Spleen (tissue), 11 donors: ENCODE data around the gene IL26. TPM values are rescaled to one million over a fixed set of nuclear protein-coding genes. Genes with fewer than 3 reads are reported as not detected.

Source experiments
- DNase-seq: peaks from one replicate; pipeline ENCODE4 v3.0.0-alpha.2; 2020
- H3K27ac ChIP-seq, 8 donors: fragments of 200-600 bp; sonication (generic) in 7 of 8; 1 replicate in 4 of 8; 2 replicates in 4 of 8; pipeline versions ENCODE4 v1.5.0 to v1.8.0; 2016 to 2021; ENCODE audit warnings: inconsistent platforms in 4 of 8, mild to moderate bottlenecking in 4 of 8, moderate library complexity in 1 of 8
- H3K27me3 ChIP-seq, 7 donors: fragments of 200-600 bp; sonication (generic) in 6 of 7; replicated peaks in 1 of 7; 1 replicate in 4 of 7; 2 replicates in 3 of 7; pipeline versions ENCODE4 v1.5.0 to v1.8.0; 2016 to 2021; ENCODE audit warnings: inconsistent platforms in 3 of 7, mild to moderate bottlenecking in 1 of 7
- H3K36me3 ChIP-seq, 6 donors: fragments of 200-600 bp; sonication (generic) in 5 of 6; 1 replicate in 4 of 6; 2 replicates in 2 of 6; pipeline versions ENCODE4 v1.5.0 to v1.8.0; 2016 to 2021; ENCODE audit warnings: inconsistent platforms in 2 of 6
- H3K4me1 ChIP-seq, 6 donors: fragments of 200-600 bp; sonication (generic) in 5 of 6; 1 replicate in 3 of 6; 2 replicates in 3 of 6; pipeline versions ENCODE4 v1.5.0 to v1.8.0; 2016 to 2021; ENCODE audit warnings: inconsistent platforms in 3 of 6
- H3K4me3 ChIP-seq, 8 donors: fragments of 200-600 bp; sonication (generic) in 7 of 8; 1 replicate in 4 of 8; 2 replicates in 4 of 8; pipeline versions ENCODE4 v1.5.0 to v1.8.0; 2016 to 2021; ENCODE audit warnings: inconsistent platforms in 4 of 8, mild to moderate bottlenecking in 4 of 8, moderate library complexity in 2 of 8
- H3K9me3 ChIP-seq, 8 donors: fragments of 200-600 bp; sonication (generic) in 7 of 8; 1 replicate in 4 of 8; 2 replicates in 4 of 8; pipeline versions ENCODE4 v1.5.0 to v1.8.0; 2016 to 2021; ENCODE audit warnings: inconsistent platforms in 4 of 8
- CTCF ChIP-seq, 11 experiments: fragments of 200-600 bp in 7 of 11; fragments of 450-650 bp in 4 of 11; sonication (generic) in 4 of 11; IDR thresholded peaks in 8 of 11; conservative IDR thresholded peaks in 3 of 11; 1 replicate in 7 of 11; 2 replicates in 4 of 11; pipeline versions ENCODE4 v1.4.0 to v1.8.0; 2016 to 2021; ENCODE audit warnings: antibody characterized with exemption in 11 of 11, inconsistent platforms in 4 of 11, mild to moderate bottlenecking in 1 of 11
- POLR2A ChIP-seq, 3 donors: fragments of 450-650 bp; IDR thresholded peaks; one replicate each; pipeline ENCODE4 v1.5.1; 2017; ENCODE audit warnings: antibody characterized with exemption in 3 of 3, mild to moderate bottlenecking in 1 of 3
- POLR2AphosphoS5 ChIP-seq, 3 donors: sonication (generic); formaldehyde crosslinking; IDR thresholded peaks; one replicate each; pipeline ENCODE4 v1.5.1; 2017; ENCODE audit warnings: antibody characterized with exemption in 3 of 3
- WGBS, 5 donors: extraction: QIAGEN DNeasy Blood & Tissue Kit in 3 of 5; methylation state at CpG; one replicate each; pipeline versions ENCODE4 v1.1.5 to v1.1.7; 2013 to 2018; 5-methylcytosine and 5-hydroxymethylcytosine counted together
- intact Hi-C: fragments of 100-400 bp; cut with DNase I; formaldehyde crosslinking; loops from one replicate; pipeline ENCODE4 v1.15.0; 2023; ENCODE audit warnings: low total_unique reads
- polyA plus RNA-seq, 3 donors: library from polyadenylated mRNA; stranded (reverse); fragments of 200-250 nt; gene quantifications; one replicate each; pipeline ENCODE4 v1.2.1, GENCODE V29; 2013
- total RNA-seq, 7 donors: library from RNA; depleted of rRNA in 3 of 7; stranded (reverse); fragments of >200 nt in 3 of 7; fragmentation: NEBNext Ultra II Directional in 4 of 7; extraction: Animal tissue kit (Norgen Biotek cat#: 25700) in 4 of 7; gene quantifications; one replicate each; pipeline versions ENCODE4 v1.1.0 to v1.2.1, GENCODE V29; 2016 to 2021
- donor health status: healthy with polysubstance abuse.
- donor health status: DM: no; HTN: no; CAD: no; lungs with moderate emphysema.
- donor health status: DM: no; HTN: no; CAD: no.
- donor health status: Bipolar disorder and iron deficiency.
- donor health status: healthy.
- donor health status: DM: no; HTN: no; CAD: no.
- donor health status: DM: yes; HTN: yes; CAD: no.

The IL26 gene
- total and polyA plus RNA-seq, 10 donors = 0.27 TPM; not detected in 9

GRCh38 chr12:68159681-68160304 is 65.8 kb downstream of the IL26 start, which contains the start of gene IFNG:
Gene IFNG (minus strand): TSS chr12:68159740. CDS start chr12:68159615, 125 bp downstream.
- no peak for DNase-seq
- Histone ChIP-seq H3K4me1 (peaks cover 0 to 17% (median 2%) of the 10 kb centered on the region in 6 donors), H3K27ac (peak within 1 kb of the TSS in 4 of 8 donors; percentile 7 to 63 (median 41)), H3K4me3 (peak within 1 kb of the TSS in 1 of 8 donors; percentile 40), H3K27me3 (no peaks in the 10 kb centered on the region), H3K36me3 (no peaks in the 10 kb centered on the region), H3K9me3 (no peaks in the 10 kb centered on the region)
- TF ChIP-seq POLR2AphosphoS5 (IDR thresholded peaks at IDR 0.05) (peak in 1 of 3 donors; percentile 37), POLR2A (IDR thresholded peaks at IDR 0.05) (no peak)
- WGBS, 5 donors = 60 to 72% (median 66%) methylated on average over 5 of the region's 5 CpGs
- intact Hi-C loops = no loop called here

GRCh38 chr12:68158432-68158831 is 67.2 kb downstream of the IL26 start:
- TF ChIP-seq CTCF (IDR thresholded peaks at IDR 0.05 in 8 of 11, conservative IDR thresholded peaks at IDR 0.05 in 3 of 11) (peak in 9 of 11 experiments; percentile 4 to 55 (median 35)), POLR2A (IDR thresholded peaks at IDR 0.05) (no peak), POLR2AphosphoS5 (IDR thresholded peaks at IDR 0.05) (no peak)
- Histone ChIP-seq H3K36me3 (no peaks in the 10 kb centered on the region), H3K4me3 (peak overlapping the region in 1 of 8 donors; percentile 40), H3K4me1 (peaks cover 0 to 16% (median under 1%) of the 10 kb centered on the region in 6 donors), H3K9me3 (no peaks in the 10 kb centered on the region), H3K27ac (peak overlapping the region in 1 of 8 donors; percentile 3), H3K27me3 (no peaks in the 10 kb centered on the region)
- no peak for DNase-seq
- intact Hi-C loops = no loop called here
- WGBS, 5 donors = 33 to 56% (median 40%) methylated on average over 2 of the region's 2 CpGs

- peaks cover 0 to 11% (median 0%) of the 10 kb centered on the region in 6 donors for H3K4me1 ChIP-seq
- WGBS, 5 donors = 51 to 65% (median 54%) methylated on average over 4 of the region's 4 CpGs
- peak overlapping the region in 1 of 8 donors; percentile 40 for H3K4me3 ChIP-seq
- no peaks in the 10 kb centered on the region for H3K9me3 ChIP-seq
- peak overlapping the region in 1 of 8 donors; percentile 33 for H3K27ac ChIP-seq
- intact Hi-C loops = no loop called here
- no peak for DNase-seq
- H3K36me3 ChIP-seq = no peaks in the 10 kb centered on the region
- H3K27me3 ChIP-seq = no peaks in the 10 kb centered on the region
- TF ChIP-seq POLR2A (IDR thresholded peaks at IDR 0.05) = no peak
- TF ChIP-seq CTCF (IDR thresholded peaks at IDR 0.05 in 8 of 11, conservative IDR thresholded peaks at IDR 0.05 in 3 of 11) = no peak
- no peak for TF ChIP-seq POLR2AphosphoS5 (IDR thresholded peaks at IDR 0.05)
Observed at GRCh38 chr12:68157380-68157779, 68.2 kb downstream of the IL26 start.

GRCh38 chr12:68156636-68157035 is 69.0 kb downstream of the IL26 start:
- no peak for DNase-seq
- Histone ChIP-seq H3K27ac (no peak overlapping the region), H3K4me3 (no peak overlapping the region), H3K9me3 (no peaks in the 10 kb centered on the region), H3K4me1 (peaks cover 0 to 11% (median 0%) of the 10 kb centered on the region in 6 donors), H3K36me3 (no peaks in the 10 kb centered on the region), H3K27me3 (no peaks in the 10 kb centered on the region)
- intact Hi-C loops = no loop called here
- 63 to 71% (median 68%) methylated on average over 1 of the region's 1 CpG for WGBS, 5 donors
- TF ChIP-seq CTCF (IDR thresholded peaks at IDR 0.05 in 8 of 11, conservative IDR thresholded peaks at IDR 0.05 in 3 of 11) (no peak), POLR2AphosphoS5 (IDR thresholded peaks at IDR 0.05) (no peak), POLR2A (IDR thresholded peaks at IDR 0.05) (no peak)
